ENCODE results near the gene STYK1.
"Not testable (repeated sequence)": the region's sequence is repeated elsewhere in the genome, so short reads cannot be mapped to it uniquely, and the experiment has no call there.

Gene STYK1

GRCh38 chr12:10618338-10618987 lies 55.4 kb downstream of the STYK1 start:
- no peak for DNase-seq

GRCh38 chr12:10617863-10618262 lies 56.0 kb downstream of the STYK1 start:
- DNase-seq = no peak

DNA sequence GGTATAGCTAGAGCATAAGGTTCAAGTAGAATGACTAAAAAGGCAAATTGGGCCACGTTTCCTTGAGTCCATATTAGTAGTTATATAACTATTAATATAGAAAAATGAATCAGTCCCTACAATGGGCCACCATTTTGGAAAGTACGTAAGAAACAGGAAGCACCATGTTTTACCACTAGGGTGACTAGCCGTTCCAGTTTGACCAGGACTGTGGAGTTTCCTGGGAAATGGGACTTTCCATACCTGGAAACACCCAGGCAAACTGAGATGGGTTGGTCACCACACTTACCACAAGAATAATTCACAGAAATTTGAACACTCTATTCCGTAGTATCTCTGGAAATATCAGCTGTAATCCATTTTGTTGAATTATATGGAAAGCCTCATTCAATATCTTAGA lies 58.3 kb downstream of the STYK1 start:
- no peak for DNase-seq

DNA sequence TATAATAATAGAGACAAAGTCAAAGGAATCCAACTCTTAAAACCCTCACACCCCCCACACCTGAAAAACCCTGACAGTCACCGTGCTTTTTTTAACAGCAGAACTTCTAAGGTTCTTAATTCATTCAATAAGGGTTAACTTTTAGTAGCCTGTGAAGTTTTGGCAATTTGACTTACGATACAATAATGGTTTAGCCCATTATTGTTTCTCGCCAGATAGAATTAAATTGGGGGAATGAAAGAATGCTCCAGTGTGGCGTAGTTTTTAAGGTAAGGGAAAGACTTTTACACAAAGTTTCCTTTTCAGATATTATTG lies 59.8 kb downstream of the STYK1 start:
- no peak for DNase-seq

DNA sequence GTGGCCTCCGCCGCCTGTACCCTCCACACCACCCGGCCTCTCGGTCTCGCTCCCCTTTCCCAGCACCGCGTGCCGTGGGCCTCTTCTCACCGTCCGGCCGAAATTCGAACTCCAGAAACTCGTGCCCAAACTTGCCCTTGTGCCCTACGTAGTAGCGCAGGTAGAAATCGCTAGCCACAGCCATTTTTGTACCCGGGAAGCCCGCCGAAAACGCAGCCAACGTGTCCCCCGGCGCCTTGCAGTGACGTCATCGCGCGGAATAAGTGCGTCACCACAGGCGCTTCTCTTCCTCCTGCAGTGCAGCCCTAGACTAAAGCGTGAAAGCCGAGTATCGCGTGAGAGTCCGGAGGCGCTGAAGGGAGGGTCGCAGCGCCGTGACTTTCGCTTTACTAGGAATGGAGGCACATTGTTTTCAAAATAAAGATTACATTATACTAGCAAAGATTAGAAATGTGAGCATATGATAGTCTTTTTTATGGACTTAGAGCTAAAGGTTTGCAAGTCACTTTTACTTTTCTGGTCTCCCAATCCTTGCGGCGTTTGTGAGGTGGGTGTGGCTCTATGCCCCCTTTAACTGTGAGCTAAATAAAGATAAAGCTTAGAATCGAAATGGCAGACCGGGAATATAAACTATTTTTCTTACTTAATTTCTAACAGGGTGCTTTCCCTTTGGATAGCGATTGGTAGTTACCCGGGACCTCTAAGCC lies 60.4 kb downstream of the STYK1 start, which contains the start of gene MAGOHB:
TSS of gene MAGOHB (minus strand) at position 261 of the 707 bp plus-strand sequence. CDS start at position 184, 77 bp downstream.
- peak; percentile 96 for DNase-seq

GRCh38 chr12:10612984-10613348 lies 60.9 kb downstream of the STYK1 start:
- no peak for DNase-seq

DNA sequence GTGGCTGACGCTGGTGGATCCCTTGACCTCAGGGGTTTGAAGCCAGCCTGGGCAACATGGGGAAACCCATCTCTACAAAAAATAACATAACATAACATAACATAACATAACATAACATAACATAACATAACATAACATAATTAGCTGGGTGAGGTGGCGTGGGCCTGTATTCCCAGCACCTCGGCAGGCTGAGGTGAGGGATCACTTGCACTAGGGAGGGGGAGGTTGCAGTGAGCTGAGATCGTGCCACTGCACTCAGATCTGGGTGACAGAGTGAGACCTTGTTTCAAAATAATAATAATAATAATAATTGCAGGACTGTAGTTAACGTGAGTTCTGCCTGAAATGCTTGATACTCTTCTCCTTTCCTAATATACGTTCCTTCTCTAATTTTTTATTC lies 61.7 kb downstream of the STYK1 start:
- DNase-seq = no peak

GRCh38 chr12:10611258-10611657 lies 62.6 kb downstream of the STYK1 start:
- not testable (repeated sequence) for DNase-seq

DNA sequence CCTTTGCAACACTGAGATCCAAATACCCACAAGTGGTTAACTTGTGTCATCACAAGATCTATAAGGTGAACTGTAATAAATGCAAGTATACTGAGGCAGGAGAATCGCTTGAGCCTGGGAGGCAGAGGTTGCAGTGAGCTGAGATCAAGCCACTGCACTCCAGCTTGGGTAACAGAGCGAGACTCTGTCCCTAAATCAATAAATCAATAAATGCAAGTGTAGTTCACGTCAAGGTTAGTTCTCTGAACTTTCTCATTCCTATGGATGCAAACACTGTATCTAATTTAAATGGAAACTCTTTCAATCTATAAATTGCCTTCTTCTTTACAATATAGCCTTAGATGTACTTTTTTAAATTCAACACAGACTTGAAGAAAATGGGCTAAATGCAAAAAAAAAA lies 63.7 kb downstream of the STYK1 start:
- no peak for DNase-seq

DNA sequence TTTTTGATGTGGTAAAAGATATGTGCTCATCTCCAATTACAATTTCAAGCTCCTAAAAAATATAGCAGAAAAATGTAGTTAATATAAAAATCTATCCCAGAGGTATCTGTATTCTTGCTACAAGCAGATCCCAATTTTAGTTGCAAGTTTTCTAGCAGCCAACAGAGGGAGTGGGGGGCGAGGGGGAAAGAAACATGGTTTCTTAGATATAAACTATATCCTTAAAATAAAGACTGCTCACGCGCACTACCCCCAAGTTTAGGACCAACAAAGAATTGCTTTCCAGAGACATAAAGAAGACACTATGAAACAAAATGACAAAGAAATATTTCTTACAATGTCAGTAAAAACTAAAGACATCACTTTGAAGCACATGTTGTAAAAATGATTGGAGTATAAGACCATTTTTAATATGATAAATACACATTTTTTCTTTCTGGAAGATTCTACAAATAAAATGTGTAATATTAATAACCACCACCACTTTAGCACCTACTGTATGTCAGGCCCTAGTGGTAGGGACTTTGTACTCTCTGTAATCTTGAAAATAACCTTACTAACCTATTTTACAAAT lies 65.9 kb downstream of the STYK1 start:
- no peak for DNase-seq

- DNase-seq = no peak
Observed at GRCh38 chr12:10601860-10602259, 72.0 kb downstream of the STYK1 start.

- DNase-seq = no peak
Observed at GRCh38 chr12:10600988-10601387, 72.9 kb downstream of the STYK1 start.

DNA sequence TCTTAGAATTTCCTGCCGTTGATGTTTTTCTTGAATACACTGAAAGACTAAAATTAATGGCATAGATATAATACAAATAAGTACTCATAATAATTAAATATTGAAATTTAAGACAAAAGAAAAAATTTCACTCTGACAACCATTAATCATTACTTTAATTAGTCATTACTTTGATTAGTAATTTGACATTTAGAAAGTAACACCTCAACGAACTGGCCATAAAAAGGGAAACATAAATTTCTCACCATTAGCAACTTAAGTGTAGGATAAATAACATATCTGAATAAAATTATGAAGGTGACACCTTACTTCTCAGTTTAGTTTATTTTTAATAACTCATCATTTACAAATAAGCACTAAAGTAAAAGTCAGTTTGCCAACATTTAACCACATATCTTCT lies 78.0 kb downstream of the STYK1 start:
- no peak for DNase-seq

DNA sequence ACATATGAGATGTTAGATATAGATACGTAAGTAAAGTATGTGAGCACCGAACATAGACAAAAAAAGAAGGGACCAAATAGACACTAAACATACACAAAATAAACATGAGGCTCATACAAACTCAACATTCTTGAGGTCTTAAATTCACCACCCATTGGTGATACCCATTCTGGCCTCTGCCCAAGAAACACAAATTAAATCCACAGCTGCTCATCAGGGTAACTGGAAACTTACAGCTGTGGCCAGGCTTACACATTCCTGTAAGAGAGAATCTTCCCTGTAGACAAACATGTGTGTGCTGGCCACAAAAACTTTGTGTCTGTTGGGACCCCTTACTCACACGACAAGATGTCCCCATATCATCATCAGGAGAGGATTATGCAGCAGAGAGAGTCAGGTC lies 82.9 kb downstream of the STYK1 start:
- no peak for DNase-seq

GRCh38 chr12:10584415-10584814 lies 89.4 kb downstream of the STYK1 start:
- DNase-seq = no peak

- DNase-seq = no peak
Observed at GRCh38 chr12:10582704-10583103, 91.1 kb downstream of the STYK1 start.

- DNase-seq = not testable (repeated sequence)
Observed at GRCh38 chr12:10582133-10582532, 91.7 kb downstream of the STYK1 start.

- no peak for DNase-seq
Observed at GRCh38 chr12:10574307-10574706, 99.5 kb downstream of the STYK1 start.

DNA sequence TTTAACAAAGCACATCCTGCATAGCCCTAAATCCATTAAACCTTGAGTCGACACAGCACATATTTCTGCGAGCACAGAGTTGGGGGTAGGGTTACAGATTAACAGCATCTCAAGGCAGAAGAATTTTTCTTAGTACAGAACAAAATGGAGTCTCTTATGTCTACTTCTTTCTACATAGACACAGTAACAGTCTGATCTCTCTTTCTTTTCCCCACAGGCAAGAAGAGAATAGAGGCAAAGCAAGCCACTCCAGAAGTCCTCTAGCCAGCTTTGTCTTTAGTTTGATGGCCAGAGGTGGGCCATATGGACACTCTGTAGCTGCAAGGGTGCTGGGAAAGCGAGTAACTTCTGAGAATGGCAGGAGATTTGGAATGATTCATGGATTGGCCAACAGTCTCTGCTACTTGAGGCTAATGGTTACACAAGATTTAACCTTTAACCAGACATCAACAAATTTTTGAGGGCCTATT lies 101.8 kb downstream of the STYK1 start:
- DNase-seq = not testable (repeated sequence)

DNA sequence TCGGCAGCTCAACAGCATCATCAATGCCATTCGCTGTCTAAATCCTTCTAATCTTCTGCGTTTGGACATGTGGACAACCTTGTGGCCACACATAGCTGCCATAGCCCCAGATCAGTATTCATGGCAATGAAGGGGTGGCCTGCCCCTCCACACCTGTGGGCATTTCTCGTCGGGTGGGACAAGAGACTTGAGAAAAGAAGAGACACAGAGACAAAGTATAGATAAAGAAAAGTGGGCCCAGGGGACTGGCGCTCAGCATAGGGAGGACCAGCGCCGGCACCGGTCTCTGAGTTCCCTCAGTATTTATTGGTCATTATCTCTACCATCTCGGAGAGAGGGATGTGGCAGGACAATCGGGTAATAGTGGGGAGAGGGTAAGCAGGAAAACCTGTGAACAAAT lies 102.7 kb downstream of the STYK1 start:
- no peak for DNase-seq
